HG03103 (cell line): ENCODE measurements around the gene PHACTR3.

Experiments
- ATAC-seq: cut with Tn5 transposase; IDR thresholded peaks from one replicate; pipeline ENCODE4 v1.9.1; 2021; ENCODE audit warnings: low read depth; ENCODE audit not compliant: unreplicated experiment

Gene PHACTR3

GRCh38 chr20:59723607-59724456 is 119.5 kb downstream of the PHACTR3 start:
- ATAC-seq: no peak

GRCh38 chr20:59724457-59725366 is 120.4 kb downstream of the PHACTR3 start:
- ATAC-seq: no peak

GRCh38 chr20:59725476-59726280 is 121.3 kb downstream of the PHACTR3 start:
- ATAC-seq: no peak

GRCh38 chr20:59726281-59726595 is 121.9 kb downstream of the PHACTR3 start:
- no peak for ATAC-seq

GRCh38 chr20:59728722-59729430 is 124.5 kb downstream of the PHACTR3 start:
- no peak for ATAC-seq

GRCh38 chr20:59729506-59729905 is 125.2 kb downstream of the PHACTR3 start:
- no peak for ATAC-seq

- no peak for ATAC-seq
Measured at GRCh38 chr20:59730722-59731121, 126.4 kb downstream of the PHACTR3 start.

- ATAC-seq: no peak
Measured at GRCh38 chr20:59731376-59731775, 127.0 kb downstream of the PHACTR3 start.

GRCh38 chr20:59733351-59733750 is 129.0 kb downstream of the PHACTR3 start:
- no peak for ATAC-seq

- no peak for ATAC-seq
Measured at GRCh38 chr20:59735486-59735885, 131.1 kb downstream of the PHACTR3 start.

GRCh38 chr20:59735917-59736316 is 131.6 kb downstream of the PHACTR3 start:
- ATAC-seq: no peak

GRCh38 chr20:59736366-59736765 is 132.0 kb downstream of the PHACTR3 start:
- ATAC-seq: no peak

- no peak for ATAC-seq
Measured at GRCh38 chr20:59737073-59737666, 132.8 kb downstream of the PHACTR3 start.

GRCh38 chr20:59737816-59738215 is 133.5 kb downstream of the PHACTR3 start:
- ATAC-seq: no peak

GRCh38 chr20:59738851-59739250 is 134.5 kb downstream of the PHACTR3 start:
- no peak for ATAC-seq

- ATAC-seq: no peak
Measured at GRCh38 chr20:59740621-59741020, 136.3 kb downstream of the PHACTR3 start.

- no peak for ATAC-seq
Measured at GRCh38 chr20:59741073-59741472, 136.7 kb downstream of the PHACTR3 start.

- no peak for ATAC-seq
Measured at GRCh38 chr20:59742351-59743095, 138.2 kb downstream of the PHACTR3 start.

GRCh38 chr20:59743308-59743707 is 139.0 kb downstream of the PHACTR3 start:
- ATAC-seq: no peak
